SU-DHL-6 (cell line): ENCODE results near the gene PKP2.

Experiments used
- EZH2phosphoT487 ChIP-seq: fragments of 200-600 bp; sonication (generic), shearing (Covaris generic); conservative IDR thresholded peaks from 2 replicates; pipeline ENCODE4 v1.6.1; 2018; ENCODE audit warnings: mild to moderate bottlenecking, antibody characterized with exemption, low read length, moderate library complexity, mixed read lengths
- TF ChIP-seq, protein P1 (sequence below): fragments of 200-600 bp; sonication (generic); IDR thresholded peaks from one replicate; pipeline ENCODE4 v1.5.1; 2017; ENCODE audit warnings: antibody characterized with exemption, mild to moderate bottlenecking, low read length, moderate library complexity; ENCODE audit not compliant: insufficient read depth, poor library complexity, severe bottlenecking

DNA sequence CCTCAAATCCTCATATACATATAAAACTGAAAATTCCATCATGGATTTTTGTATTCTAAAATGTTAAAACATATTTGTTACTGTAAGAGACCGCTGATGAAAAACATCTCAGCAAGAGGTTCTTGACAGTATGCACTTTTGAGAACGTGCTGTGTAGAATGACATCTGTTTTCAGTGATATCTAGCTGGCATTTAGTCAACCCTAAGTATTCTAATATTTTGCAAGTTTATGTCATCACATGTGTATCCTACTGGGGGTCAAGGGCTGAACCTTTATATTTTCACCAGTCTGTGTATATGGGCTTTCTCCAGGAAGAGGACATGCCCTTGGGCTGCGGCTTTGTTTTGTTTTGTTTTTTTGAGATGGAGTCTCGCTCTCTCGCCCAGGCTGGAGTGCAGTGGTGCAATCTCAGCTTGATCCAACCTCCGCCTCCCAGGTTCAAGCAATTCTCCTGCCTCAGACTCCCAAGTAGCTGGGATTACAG is 118.8 kb downstream of the PKP2 start:
- TF ChIP-seq, protein P1, sequence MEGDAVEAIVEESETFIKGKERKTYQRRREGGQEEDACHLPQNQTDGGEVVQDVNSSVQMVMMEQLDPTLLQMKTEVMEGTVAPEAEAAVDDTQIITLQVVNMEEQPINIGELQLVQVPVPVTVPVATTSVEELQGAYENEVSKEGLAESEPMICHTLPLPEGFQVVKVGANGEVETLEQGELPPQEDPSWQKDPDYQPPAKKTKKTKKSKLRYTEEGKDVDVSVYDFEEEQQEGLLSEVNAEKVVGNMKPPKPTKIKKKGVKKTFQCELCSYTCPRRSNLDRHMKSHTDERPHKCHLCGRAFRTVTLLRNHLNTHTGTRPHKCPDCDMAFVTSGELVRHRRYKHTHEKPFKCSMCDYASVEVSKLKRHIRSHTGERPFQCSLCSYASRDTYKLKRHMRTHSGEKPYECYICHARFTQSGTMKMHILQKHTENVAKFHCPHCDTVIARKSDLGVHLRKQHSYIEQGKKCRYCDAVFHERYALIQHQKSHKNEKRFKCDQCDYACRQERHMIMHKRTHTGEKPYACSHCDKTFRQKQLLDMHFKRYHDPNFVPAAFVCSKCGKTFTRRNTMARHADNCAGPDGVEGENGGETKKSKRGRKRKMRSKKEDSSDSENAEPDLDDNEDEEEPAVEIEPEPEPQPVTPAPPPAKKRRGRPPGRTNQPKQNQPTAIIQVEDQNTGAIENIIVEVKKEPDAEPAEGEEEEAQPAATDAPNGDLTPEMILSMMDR = no peak
- TF ChIP-seq EZH2phosphoT487 = no peak
